ENCODE data around the gene C4BPB. TPM values are rescaled to one million over a fixed set of nuclear protein-coding genes. Genes with fewer than 3 reads are reported as not detected.

C4BPB gene
- total RNA-seq, 1 experiment from 2014 or later, result not detected

DNA sequence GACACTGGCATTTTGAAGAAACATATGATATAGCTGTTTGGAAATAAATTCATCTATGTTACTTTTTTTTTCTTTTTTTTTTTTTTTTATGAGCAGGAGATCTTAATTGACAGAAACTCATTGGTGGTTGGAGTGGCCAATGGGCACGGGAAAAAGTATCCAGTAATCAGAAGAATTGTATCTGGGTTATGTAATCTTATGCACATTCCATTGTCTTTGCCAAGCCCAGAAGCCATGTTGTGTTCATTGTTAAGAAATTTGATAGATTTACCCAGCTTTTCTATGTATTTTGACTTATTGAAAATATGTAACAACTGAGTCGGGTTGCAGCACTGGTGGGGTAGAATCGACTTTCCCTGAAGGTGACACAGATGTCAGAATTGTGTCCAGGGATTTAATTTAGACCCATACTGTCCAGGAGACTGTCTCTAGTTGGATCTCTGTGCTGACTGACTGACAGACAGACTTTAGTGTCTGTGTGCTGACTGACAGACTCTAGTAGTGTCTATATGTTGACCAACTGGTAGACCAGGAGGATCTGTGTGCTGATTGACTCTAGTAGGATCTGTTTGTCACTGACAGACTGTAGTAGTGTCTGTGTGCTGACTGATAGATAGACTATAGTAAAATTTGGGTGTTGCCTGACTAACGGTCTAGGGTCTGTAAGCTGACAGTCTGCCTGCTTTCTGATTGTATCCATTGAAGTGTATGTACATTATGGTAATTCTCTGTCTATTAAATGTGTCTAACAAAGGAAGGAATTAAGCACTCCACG, 12.3 kb upstream of the C4BPB start:
- no peaks in the 10 kb centered on the region for H3K9me2 ChIP-seq (replicated peaks; ENCODE audit: low read length)
- H3K4me2 ChIP-seq (ENCODE audit: low read length), result no peak overlapping the region
- no peak for ATAC-seq
- DNase-seq, result no peak
- peaks cover 6% of the 10 kb centered on the region for H3F3A ChIP-seq (ENCODE audit: low read length, unreplicated experiment)
- no peak overlapping the region for H3K4me3 ChIP-seq (ENCODE audit: low read length)
- no peaks in the 10 kb centered on the region for H4K20me1 ChIP-seq (ENCODE audit: low read length)
- POLR2A ChIA-PET (ENCODE audit: unreplicated experiment), result interaction anchor here (0.6 to 0.7 kb wide), 3 partner anchors 27 to 45 kb away, joined by 6 to 10 read pairs (median 9); no protein-coding TSS in a partner anchor
- no peaks in the 10 kb centered on the region for H3K27me3 ChIP-seq (ENCODE audit: low read length)
- intact Hi-C loops (cut with micrococcal nuclease), result loop anchor here (5.0 kb wide), 2 partner anchors 209 to 349 kb away; partner anchors contain the start of gene IL20
- no peak overlapping the region for H3K27ac ChIP-seq (ENCODE audit: low read length)
- H2AFZ ChIP-seq (ENCODE audit: low read length), result no peak overlapping the region
- H3K79me2 ChIP-seq (ENCODE audit: low read length), result no peaks in the 10 kb centered on the region
- peaks cover 36% of the 10 kb centered on the region; the same call in 1 of the 2 replicates for H3K36me3 ChIP-seq (ENCODE audit: low read depth, low read length)
- peaks cover 37% of the 10 kb centered on the region for H3K4me1 ChIP-seq (ENCODE audit: insufficient read depth, low read length)
- H3K9ac ChIP-seq (ENCODE audit: low read length), result no peak overlapping the region
- TF ChIP-seq EZH2 (IDR thresholded peaks at IDR 0.05; ENCODE audit: low read length, unreplicated experiment) (no peak), EZH2phosphoT487 (IDR thresholded peaks at IDR 0.05; ENCODE audit: borderline replicate concordance, low read length) (no peak)
- TF ChIP-seq, protein P1, sequence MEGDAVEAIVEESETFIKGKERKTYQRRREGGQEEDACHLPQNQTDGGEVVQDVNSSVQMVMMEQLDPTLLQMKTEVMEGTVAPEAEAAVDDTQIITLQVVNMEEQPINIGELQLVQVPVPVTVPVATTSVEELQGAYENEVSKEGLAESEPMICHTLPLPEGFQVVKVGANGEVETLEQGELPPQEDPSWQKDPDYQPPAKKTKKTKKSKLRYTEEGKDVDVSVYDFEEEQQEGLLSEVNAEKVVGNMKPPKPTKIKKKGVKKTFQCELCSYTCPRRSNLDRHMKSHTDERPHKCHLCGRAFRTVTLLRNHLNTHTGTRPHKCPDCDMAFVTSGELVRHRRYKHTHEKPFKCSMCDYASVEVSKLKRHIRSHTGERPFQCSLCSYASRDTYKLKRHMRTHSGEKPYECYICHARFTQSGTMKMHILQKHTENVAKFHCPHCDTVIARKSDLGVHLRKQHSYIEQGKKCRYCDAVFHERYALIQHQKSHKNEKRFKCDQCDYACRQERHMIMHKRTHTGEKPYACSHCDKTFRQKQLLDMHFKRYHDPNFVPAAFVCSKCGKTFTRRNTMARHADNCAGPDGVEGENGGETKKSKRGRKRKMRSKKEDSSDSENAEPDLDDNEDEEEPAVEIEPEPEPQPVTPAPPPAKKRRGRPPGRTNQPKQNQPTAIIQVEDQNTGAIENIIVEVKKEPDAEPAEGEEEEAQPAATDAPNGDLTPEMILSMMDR (conservative IDR thresholded peaks at IDR 0.05; ENCODE audit: low read depth, low read length), result no peak
- CTCF ChIA-PET, result interaction anchor here (0.6 to 1.4 kb wide), 4 partner anchors 49 to 240 kb away, joined by 4 to 6 read pairs (median 4); no protein-coding TSS in a partner anchor
- no TSS peak for BruUV-seq (replicated peaks)
- no peaks in the 10 kb centered on the region for H3K9me3 ChIP-seq (ENCODE audit: low read length)

- peak overlapping the region; percentile 3; the same call in 1 of the 2 replicates for H3K27ac ChIP-seq (ENCODE audit: low read length)
- H3K9ac ChIP-seq (ENCODE audit: low read length), result no peak overlapping the region
- H2AFZ ChIP-seq (ENCODE audit: low read length), result no peak overlapping the region
- DNase-seq (no peak), ATAC-seq (no peak)
- POLR2A ChIA-PET (ENCODE audit: unreplicated experiment), result interaction anchor here (0.6 kb wide), 1 partner anchor 28 kb away, joined by 3 read pairs; no protein-coding TSS in a partner anchor
- intact Hi-C loops (cut with micrococcal nuclease), result loop anchor here (1.0 to 5.0 kb wide), 5 partner anchors 24 to 350 kb away; partner anchors contain the start of genes IL20 and PFKFB2
- H3K4me2 ChIP-seq (ENCODE audit: low read length), result no peak overlapping the region
- H4K20me1 ChIP-seq (ENCODE audit: low read length), result no peaks in the 10 kb centered on the region
- TF ChIP-seq, protein P1 (conservative IDR thresholded peaks at IDR 0.05; ENCODE audit: low read depth, low read length), result no peak
- TF ChIP-seq EZH2phosphoT487 (IDR thresholded peaks at IDR 0.05; ENCODE audit: borderline replicate concordance, low read length) (no peak), EZH2 (IDR thresholded peaks at IDR 0.05; ENCODE audit: low read length, unreplicated experiment) (no peak)
- H3K4me1 ChIP-seq (ENCODE audit: insufficient read depth, low read length), result peaks cover 37% of the 10 kb centered on the region
- H3K79me2 ChIP-seq (ENCODE audit: low read length), result no peaks in the 10 kb centered on the region
- H3K36me3 ChIP-seq (ENCODE audit: low read depth, low read length), result peaks cover 29% of the 10 kb centered on the region; the same call in 1 of the 2 replicates
- H3K27me3 ChIP-seq (ENCODE audit: low read length), result no peaks in the 10 kb centered on the region
- no TSS peak for BruUV-seq (replicated peaks)
- peaks cover 6% of the 10 kb centered on the region for H3F3A ChIP-seq (ENCODE audit: low read length, unreplicated experiment)
- no peak overlapping the region for H3K4me3 ChIP-seq (ENCODE audit: low read length)
- CTCF ChIA-PET, result no interaction called here
- H3K9me2 ChIP-seq (replicated peaks; ENCODE audit: low read length), result no peaks in the 10 kb centered on the region
- no peaks in the 10 kb centered on the region for H3K9me3 ChIP-seq (ENCODE audit: low read length)
Measured at GRCh38 chr1:207077012-207077411, 11.6 kb upstream of the C4BPB start.
